Subcutaneous adipose tissue (tissue), 4 donors: ENCODE measurements around the gene EFHC1. TPM values are rescaled to one million over a fixed set of nuclear protein-coding genes. Genes with fewer than 3 reads are reported as not detected.

Experiments
- CTCF ChIP-seq: fragments of 450-650 bp; IDR thresholded peaks from one replicate; pipeline ENCODE4 v1.5.1; 2016; ENCODE audit warnings: low read depth, mild to moderate bottlenecking, control low read depth, antibody characterized with exemption, moderate library complexity
- total RNA-seq, 4 donors: library from RNA; depleted of rRNA; stranded (reverse); fragments of >200 nt; gene quantifications; one replicate each; pipeline ENCODE4 v1.1.0, GENCODE V29; 2016

The EFHC1 gene
- total RNA-seq, 4 donors from 2014 or later, result 26.2 to 33.9 (median 27.3) TPM

DNA sequence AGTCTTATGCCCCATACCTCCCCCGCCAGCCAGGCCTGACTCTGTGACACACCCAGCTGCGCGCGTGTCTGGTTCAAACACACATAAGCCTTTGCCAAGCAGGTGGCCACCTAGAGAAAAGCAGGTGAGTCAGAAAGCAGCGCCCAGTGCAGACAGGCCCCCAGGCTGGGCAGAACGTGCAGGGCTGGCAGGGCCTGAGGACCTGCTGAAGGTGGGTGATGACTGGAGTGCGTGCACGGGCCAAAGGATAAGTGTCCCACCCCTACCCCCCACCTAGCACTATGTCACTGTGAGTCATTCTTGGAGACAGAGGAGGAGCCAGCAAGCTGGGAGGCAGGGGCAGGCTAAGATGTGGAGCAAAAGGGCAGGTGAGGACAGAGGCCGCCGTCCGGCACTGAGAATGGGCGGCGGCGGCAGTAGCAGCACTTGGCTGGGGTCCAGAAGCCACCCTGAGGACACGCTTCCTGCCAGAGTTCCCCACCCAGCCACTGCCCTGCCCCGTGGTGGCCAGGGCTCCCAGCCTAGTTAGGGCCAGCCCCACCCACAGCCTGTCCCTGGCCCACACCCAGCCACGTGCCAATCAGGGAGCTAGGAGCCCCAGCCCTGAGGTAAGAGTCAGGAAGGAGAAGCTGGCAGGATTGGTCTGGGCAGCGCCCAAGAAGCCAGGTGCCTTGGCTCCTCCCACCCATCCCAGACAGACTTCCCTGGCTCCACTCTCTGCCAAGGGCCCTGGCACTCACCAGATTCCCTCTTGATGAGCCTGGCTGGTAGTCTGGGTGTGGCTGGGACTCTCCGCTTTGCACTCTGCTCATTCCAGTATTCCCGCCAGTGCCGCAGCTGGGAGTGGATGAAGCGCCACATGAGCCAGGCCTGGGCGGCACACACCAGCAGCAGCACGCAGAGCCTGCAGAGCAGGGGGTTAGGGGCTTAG lies 84.0 kb downstream of the EFHC1 start:
- TF ChIP-seq CTCF, result no peak

DNA sequence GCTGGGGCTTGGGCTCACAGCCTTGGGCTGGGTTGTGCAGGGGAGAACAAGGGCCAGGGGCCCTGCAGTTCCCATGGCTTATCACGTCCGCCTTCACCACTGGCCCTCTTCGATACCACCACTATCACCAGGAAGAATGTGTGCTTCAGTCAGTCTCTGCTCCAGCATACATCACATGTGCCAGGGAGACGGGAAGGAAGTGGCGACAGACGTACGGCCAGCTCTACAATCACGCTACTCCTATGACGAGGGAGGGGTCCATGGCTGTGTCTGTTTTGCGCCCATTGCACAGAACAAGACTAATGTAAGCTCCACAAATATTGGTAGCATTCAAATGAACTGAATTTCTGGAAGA lies 84.6 kb downstream of the EFHC1 start:
- TF ChIP-seq CTCF, result no peak

DNA sequence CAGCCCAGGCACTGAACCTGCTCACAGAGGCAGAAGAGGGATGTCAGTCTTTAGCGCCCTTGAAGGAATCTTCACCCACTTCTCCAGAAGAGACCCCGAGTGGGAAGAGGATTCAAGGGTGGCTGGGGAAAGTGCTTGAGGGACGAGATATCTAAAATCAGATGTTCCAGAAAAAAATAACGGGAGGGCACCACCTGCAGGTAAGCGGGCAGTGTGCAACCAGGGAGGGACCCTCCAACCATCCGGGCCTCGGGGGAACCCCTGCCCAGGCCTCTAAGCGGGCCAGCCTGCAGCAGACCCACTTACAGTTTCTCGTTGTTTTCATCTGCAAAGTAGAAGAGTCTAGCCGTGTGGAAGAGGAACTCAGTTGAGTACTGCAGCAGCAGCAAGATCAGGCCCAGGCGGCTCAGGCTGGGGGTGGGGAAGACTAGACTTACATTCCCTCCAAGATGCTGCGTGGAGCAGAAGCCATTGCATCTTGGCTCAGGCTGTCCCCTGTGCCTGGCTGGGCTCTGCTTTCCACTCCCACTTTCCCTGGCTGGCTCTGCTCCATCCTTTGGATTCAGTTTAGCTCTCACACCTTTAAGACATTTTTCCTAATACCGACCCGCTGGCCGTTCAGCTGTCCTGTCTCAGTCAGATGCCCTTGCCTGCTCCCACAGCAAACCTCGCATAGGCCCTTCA lies 85.7 kb downstream of the EFHC1 start:
- no peak for TF ChIP-seq CTCF

DNA sequence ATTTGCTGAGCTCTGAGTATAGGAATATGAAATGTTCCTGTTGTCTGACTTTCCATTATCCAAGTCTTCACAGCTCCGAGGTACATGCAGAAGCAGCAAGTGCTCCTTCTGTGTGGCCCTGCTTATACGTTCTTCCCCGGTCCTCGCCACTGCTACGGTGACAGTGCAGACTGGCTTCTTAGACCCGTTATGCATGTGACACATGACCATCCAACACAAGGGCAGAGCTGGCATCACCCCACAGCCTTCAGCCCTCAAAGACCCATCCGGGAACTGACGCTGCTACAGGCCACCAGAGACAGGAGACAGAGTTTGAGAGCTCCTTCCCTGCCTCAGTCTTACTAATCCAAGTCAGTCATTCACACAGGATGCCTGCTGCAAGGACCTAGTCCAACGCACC lies 86.3 kb downstream of the EFHC1 start:
- TF ChIP-seq CTCF, result no peak

DNA sequence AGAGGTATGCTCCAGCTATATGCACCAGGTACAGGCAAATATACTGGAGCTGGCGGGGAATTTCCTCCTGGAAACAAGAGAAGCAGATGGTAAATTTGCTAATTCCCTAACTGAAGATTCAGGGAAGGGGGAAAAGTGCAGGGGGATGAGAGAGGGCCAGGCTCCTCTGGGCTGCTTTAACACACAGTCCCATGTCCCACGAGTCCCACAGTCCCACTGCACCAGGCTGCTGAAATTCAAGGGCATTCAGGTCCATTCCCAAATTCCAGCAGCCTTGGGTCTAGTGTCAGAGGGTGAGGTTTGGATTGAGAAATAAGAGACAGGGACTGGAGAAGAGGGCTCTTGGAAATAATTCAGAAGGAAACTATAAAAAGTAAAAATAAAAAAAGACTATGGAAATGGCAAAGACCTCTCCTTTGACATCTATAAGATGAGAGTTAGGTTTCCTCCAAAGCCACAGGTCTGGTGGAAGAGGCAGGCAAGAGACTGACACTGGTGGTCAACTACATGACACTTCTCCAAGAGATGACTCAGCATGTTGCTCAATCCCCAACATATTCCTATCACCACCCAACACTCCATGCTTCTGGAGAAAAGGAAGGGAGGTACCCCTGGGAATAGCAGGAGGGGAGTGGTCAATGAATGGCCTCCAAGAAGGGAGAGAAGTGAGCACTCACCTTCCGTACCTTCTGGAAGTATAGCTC lies 87.6 kb downstream of the EFHC1 start:
- no peak for TF ChIP-seq CTCF

DNA sequence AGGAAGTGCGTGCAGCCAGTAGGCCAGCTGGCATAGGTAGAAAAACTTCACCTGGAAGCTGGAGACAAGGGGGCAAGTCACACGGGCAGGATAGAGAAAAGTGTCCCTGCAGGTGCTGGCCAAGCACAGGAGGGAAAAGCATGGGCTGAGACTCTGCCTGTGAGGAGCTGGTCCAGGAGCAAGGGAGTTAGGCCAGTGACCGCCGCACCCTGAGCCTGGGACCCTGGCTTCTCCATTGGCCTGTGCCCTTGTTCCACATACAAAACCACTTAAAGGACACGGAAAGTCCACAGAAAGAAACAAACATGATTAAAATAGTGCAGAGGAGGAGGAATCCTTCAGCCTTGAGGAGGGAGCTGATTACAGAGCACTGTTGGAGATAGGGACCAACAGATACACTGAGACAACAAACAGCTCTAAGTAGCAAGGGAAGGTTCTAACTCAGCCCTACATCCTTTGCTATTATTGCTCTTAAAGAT lies 88.2 kb downstream of the EFHC1 start:
- TF ChIP-seq CTCF, result no peak
